Measurements from ENCODE around the gene ANKFY1.

GRCh38 chr17:4221899-4222659 lies 41.7 kb downstream of the ANKFY1 start:
- TF ChIP-seq CTCF (IDR thresholded peaks at IDR 0.05), result no peak
- no peak for TF ChIP-seq POLR2A (IDR thresholded peaks at IDR 0.05)

Measured in body of pancreas (tissue), 4 donors.